HG03439 (cell line): Measurements from ENCODE around the gene SNRPD1.
"Not testable (repeated sequence)": the region's sequence is repeated elsewhere in the genome, so short reads cannot be mapped to it uniquely, and the experiment has no call there.

Source experiments
- ATAC-seq: cut with Tn5 transposase; IDR thresholded peaks from one replicate; pipeline ENCODE4 v1.9.1; 2021; ENCODE audit warnings: mild to moderate bottlenecking, moderate library complexity; ENCODE audit not compliant: unreplicated experiment

SNRPD1 gene

GRCh38 chr18:21612125-21613039, at the start of gene SNRPD1:
SNRPD1 (plus strand) TSS chr18:21612314; CDS start chr18:21612430, 116 bp downstream.
- peak; percentile 97 for ATAC-seq

DNA sequence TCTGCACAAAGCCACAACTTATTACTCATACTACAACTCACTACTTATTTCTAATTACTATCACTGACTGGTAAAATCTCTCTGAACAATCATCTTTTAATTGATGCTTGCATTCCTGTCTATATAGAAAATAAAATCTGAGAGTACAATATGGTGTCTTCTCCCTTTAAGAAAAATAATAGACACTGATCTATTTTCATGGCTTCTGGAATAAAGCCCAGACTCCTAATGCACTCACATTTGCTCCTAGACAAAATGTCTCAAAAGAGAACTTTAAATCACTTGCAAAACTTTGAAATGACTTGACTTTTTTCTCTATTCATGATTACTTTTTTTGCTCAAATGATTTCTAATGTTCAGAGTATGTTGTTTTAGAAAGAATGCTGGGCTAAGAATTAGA, 40.3 kb upstream of the SNRPD1 start:
- no peak for ATAC-seq

DNA sequence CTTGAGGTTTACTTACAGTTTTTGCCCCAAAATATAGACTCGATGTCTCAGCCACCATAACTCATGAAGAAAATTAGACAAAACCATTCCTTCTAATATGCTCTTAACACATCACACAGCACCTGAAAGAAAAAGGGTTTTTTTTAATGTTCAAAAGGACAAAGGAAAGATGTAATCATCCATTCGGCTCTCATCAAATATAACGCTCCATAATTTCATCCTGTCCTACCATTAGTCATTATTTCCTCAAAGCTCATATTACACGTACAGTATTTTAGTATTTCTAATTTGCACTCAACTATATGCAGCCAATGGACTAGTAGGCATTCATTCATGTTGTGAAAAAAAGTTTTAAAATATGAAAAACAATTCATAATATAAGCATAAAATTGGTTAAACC, 36.5 kb upstream of the SNRPD1 start:
- ATAC-seq, result no peak

GRCh38 chr18:21584391-21584790, 27.7 kb upstream of the SNRPD1 start:
- no peak for ATAC-seq

DNA sequence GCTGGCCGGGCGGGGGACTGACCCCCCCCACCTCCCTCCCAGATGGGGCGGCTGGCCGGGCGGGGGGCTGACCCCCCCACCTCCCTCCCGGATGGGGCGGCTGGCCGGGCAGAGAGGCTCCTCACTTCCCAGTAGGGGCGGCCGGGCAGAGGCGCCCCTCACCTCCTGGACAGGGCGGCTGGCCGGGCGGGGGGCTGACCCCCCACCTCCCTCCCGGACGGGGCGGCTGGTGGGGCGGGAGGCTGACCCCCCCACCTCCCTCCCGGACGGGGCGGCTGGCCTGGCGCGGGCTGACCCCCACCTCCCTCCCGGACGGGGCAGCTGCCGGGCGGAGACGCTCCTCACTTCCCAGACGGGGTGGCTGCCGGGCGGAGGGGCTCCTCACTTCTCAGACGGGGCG, 19.8 kb upstream of the SNRPD1 start:
- ATAC-seq, result not testable (repeated sequence)

DNA sequence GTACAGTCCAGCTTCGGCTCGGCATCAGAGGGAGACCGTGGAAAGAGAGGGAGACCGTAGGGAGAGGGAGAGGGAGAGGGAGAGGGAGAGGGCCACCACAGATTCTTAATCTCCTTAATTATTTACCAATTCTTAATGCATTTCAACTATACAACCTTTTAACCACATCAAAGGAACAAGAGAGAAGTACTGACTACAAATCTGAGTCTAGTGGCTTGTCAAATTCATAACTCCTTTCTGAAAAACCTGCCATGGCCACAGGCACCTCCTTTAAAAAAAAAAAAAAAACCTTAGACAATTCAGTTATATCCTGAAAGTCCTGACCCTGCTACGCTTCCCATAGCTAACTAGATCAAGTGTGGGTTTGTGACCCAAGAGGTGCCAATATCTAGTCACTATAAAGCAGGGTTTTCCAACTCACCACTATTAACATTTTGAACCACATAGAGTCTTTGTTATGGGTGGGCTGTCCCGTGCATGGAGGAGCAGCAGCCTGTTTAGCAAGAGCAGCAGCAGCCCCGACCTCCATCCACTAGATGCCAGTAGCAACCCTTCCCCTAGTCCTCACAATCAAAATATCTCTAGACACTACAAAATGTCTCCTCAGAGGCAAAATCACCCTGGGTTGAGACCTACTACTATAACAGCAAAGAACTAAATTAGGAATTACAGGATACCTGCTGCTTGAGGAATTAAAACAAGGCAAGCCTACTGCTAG, 18.4 kb upstream of the SNRPD1 start:
- ATAC-seq, result no peak

DNA sequence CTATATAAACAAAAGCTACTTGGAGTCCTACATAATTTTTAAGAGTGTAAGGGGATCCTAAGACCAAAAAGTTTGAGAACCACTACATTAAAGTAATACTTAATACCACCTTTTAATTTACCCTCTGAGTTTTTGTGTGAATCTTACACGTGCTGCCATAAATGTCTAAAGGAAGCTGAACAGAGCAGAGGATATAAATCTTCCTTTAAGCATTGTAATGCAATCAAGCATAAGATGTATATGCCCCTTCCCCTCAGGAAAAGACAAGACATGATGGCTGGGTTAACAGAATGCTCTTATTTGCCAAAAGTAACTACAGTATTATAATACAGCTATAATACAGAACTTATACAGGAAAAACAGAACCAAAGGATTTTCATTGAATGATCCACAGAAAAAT, 14.5 kb upstream of the SNRPD1 start:
- ATAC-seq, result no peak

- no peak for ATAC-seq
Measured at GRCh38 chr18:21598726-21599584, 13.2 kb upstream of the SNRPD1 start.

DNA sequence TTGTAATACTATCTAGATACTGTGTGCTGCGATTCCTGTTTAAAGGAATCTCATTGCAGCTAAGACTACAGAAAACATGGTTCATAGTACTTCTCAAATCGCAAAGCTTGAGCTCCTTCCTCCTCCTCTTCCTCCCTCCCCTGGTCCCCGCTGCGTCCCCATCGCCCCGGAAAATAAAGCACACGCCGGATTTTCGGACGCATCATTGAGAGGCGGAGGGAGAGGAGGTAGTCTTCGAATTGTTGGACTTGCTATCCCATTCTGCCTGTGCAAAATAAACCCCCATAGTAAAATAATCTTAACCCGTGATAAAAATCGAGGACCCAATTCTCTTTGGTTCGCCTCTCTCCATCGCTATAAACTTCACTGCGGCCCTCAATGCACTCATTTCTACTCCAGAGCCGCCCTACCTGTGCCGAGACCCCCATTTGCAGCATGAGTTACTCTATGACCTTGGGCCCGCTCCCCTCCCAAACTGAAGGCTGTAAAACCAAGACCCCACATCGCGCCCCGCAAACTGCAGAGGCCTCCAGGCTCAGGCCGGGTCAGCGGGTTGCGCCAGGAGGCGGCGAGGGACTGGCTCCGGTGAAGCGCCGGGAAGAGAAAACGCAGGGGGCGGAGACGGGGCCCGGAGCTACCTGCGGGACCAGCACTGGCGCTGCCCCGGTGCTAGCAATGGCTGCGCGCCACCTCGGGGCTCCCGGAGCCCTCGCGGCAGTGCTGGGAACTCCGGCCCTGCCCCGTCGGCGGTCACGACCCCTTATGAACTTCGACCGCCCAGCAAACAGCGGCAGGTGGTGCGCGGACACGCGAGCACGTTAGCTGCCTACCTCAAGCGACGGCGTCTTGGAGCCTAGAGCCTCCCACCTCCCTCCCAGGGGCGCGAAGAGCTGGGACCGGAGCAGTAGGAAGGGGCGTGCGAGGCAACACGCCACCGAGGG, 12.3 kb upstream of the SNRPD1 start:
- ATAC-seq, result peak; percentile 45

DNA sequence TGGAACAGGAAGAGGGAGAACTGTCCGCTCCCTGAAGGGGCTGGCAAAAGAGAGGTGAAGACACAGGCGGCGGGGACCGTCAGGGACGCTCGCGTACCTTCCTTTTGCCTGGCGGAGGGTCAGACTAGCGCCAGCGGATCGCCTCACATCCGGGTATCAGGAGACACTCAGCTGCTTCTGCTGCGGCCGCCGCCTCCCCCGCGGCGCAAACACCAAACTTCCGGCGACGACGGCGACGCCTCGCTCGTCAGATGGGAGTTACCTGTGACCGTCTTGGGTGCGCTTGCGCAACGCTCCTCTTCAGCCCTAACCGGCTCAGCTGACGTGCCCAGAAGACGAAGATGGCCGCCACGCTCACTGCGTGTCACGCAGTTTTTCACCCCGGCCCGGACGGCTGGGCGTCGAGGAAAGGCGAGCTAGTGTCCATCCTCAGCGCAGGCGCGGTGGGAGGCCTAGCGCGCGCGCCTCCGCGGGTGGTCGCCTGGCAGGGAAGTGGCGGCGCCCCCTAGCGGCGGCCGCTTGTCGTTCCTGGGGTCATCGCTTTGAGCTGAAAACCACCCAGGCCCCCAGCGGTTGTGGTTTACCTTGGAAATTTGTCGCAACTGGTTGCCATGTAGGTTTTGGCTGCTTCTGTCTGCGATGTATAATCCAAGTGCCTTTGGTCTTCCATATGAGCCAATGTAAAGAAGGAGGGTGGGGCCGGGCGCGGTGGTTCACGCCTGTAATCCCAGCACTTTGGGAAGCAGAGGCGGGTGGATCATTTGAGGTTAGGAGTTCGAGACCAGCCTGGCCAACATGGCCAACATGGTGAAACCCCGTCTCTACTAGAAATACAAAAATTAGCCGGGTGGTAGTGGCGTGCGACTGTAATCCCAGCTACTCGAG, 11.3 kb upstream of the SNRPD1 start, which contains the start of gene ESCO1:
ESCO1 (minus strand) TSS at position 179 of the 885 bp plus-strand sequence. CDS start 25,861 bp downstream, outside the sequence.
- peak; percentile 92 for ATAC-seq

DNA sequence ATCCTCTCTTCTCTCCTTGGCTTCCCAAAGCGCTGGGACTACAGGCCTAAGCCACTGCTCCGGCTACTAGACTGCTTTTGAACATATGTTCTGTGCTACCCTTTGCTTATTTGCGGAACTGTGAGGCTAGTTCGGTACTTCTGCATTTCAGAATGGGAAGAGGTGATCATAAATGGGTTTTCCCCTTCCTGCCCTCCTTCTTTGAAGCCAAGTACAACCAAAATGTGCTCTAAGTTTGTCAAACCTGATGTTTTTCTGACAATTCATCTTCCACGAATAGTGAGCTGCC, 9.9 kb upstream of the SNRPD1 start:
- ATAC-seq, result no peak

DNA sequence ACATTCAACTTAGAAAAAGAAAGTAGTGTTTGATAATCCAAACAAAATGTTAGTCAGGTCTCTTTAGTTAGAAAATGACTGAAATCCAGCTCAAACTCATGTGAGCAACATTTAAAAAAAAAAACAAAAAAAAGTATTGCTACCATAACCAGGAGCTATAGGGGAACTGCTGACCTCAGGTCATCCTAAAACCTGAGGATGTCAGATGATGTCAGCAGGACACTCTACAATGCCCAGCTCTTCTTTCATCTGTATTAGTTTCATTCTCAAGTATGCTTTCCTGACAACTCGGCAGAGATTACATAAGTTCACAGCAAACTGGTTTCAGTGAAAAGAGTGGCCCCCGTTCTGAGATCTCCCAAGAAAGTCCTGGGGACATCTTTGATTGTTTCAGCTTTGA, 7.4 kb upstream of the SNRPD1 start:
- ATAC-seq, result no peak

DNA sequence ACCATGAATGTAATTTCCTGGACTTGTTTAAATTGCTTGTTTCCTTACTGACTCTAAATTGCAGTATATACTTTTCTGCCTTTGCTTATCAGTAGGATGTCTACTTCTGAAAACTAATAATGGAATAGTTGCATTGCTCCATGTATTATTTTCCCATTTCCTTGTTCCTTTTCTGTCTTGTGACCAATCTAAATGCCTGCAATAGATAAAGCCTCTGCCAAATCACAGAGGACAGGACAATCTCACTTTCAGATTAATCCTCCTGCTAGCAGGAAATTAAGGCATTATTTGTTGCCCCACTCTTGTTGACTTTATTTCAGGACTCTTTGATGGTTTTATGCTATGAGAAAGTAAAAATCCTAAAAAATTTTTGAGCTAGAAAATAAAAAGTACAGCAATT, 6.9 kb upstream of the SNRPD1 start:
- no peak for ATAC-seq

GRCh38 chr18:21611401-21612124, 551 bp upstream of the SNRPD1 start:
- ATAC-seq, result not testable (repeated sequence)

DNA sequence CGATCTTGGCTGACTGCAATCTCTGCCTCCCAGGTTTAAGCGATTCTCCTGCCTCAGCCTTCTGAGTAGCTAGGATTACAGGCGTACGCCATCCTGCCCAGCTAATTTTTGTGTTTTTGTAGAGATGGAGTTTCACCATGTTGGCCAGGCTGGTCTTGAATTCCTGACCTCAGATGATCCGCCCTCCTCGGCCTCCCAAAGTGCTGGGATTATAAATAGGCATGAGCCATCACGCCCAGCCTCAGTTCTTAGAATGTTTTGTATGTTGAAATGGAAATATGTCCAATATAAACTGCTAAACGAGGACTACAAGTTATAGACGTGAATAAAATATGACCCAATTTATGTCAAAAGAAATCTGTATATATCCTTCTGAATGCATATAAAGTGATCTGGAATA, 9.5 kb downstream of the SNRPD1 start:
- not testable (repeated sequence) for ATAC-seq

GRCh38 chr18:21629089-21629832, 17.1 kb downstream of the SNRPD1 start:
- ATAC-seq, result peak; percentile 92

DNA sequence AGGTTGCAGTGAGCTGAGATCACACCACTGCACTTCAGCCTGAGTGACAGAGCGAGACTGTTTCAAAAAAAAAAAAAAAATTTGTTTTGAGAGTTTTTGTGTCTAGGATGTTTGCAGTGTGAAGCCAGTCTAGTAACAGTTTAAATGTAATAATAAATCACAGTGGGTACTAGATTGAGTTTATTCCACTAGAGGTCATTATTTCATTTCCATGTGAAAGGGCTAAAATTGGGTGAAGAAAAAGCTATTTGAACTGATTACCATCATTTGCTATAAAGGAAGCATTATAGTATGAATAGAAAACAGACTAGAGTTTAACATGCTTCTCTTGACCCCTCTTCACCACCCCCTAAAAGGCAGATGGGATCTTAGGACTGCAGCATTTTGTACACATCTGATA, 20.3 kb downstream of the SNRPD1 start:
- ATAC-seq, result no peak
